ENCODE results near the gene TNKS1BP1. TPM values are rescaled to one million over a fixed set of nuclear protein-coding genes. Genes with fewer than 3 reads are reported as not detected.
A peak's percentile ranks its signal among the peaks of the same experiment; 100 is the strongest.

TNKS1BP1 gene
- total and polyA plus RNA-seq, 4 donors = 28.3 to 67.1 (median 47.0) TPM

- no peak overlapping the region for H3K9ac ChIP-seq (ENCODE audit: low read depth in 1 of 2, low read length in 2 of 2)
- TF ChIP-seq NR2F2 (IDR thresholded peaks at IDR 0.05) = no peak
- no peak for DNase-seq (ENCODE audit: low spot score)
- H3K36me3 ChIP-seq (ENCODE audit: control insufficient read depth in 4 of 4, insufficient read depth in 3 of 4, low read depth in 1 of 4, low read length in 3 of 4) = no peaks in the 10 kb centered on the region
- H3K4me3 ChIP-seq (ENCODE audit: low read depth in 1 of 3, low read length in 3 of 3) = no peak overlapping the region
- H3K27me3 ChIP-seq (ENCODE audit: control insufficient read depth in 4 of 4, insufficient read depth in 4 of 4, low read length in 3 of 4) = no peaks in the 10 kb centered on the region
- no peak overlapping the region for H3K27ac ChIP-seq (ENCODE audit: low read depth in 1 of 2, low read length in 2 of 2)
- H3K9me3 ChIP-seq (ENCODE audit: control insufficient read depth in 4 of 4, low read length in 3 of 4) = no peaks in the 10 kb centered on the region
- WGBS = 95% methylated on average over 3 of the region's 3 CpGs
- peaks cover 0 to 9% (median 2%) of the 10 kb centered on the region in 4 donors for H3K4me1 ChIP-seq (ENCODE audit: control insufficient read depth in 4 of 4, insufficient read depth in 4 of 4, low read length in 3 of 4)
Observed at GRCh38 chr11:57357310-57357709, 32.6 kb upstream of the TNKS1BP1 start.

DNA sequence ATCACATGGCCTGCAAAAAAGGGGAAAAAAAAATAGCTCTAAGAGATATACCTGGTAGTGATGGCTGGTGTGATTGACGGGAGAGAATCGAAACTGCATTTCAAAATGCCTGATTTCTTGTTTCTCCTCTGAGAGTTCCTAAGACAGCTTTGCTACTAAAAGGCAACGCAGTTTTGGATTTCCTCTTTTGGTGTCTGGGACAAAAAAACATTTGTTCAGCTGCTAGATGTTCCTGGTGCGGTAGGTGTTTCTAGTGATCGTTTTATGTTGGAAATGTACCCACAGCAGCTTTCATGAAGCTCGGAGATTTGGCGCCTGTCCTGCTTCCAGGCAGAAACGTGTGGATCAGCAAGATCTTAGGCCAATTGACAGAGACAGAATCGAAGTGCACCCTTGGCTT is 31.5 kb upstream of the TNKS1BP1 start:
- WGBS = 37% methylated on average over 9 of the region's 9 CpGs
- Histone ChIP-seq H3K36me3 (ENCODE audit: control insufficient read depth in 4 of 4, insufficient read depth in 3 of 4, low read depth in 1 of 4, low read length in 3 of 4) (no peaks in the 10 kb centered on the region), H3K27ac (ENCODE audit: low read depth in 1 of 2, low read length in 2 of 2) (peak overlapping the region; percentile 19 to 60), H3K27me3 (ENCODE audit: control insufficient read depth in 4 of 4, insufficient read depth in 4 of 4, low read length in 3 of 4) (no peaks in the 10 kb centered on the region), H3K4me3 (ENCODE audit: low read depth in 1 of 3, low read length in 3 of 3) (peak overlapping the region; percentile 11 to 66 (median 42)), H3K9me3 (ENCODE audit: control insufficient read depth in 4 of 4, low read length in 3 of 4) (peaks cover 0 to 2% (median 0%) of the 10 kb centered on the region in 4 donors), H3K4me1 (ENCODE audit: control insufficient read depth in 4 of 4, insufficient read depth in 4 of 4, low read length in 3 of 4) (peaks cover 0 to 9% (median 2%) of the 10 kb centered on the region in 4 donors), H3K9ac (ENCODE audit: low read depth in 1 of 2, low read length in 2 of 2) (peak overlapping the region in 1 of 2 donors; percentile 65)
- no peak for DNase-seq (ENCODE audit: low spot score)
- peak; percentile 52 for TF ChIP-seq YY1 (IDR thresholded peaks at IDR 0.05)
- TF ChIP-seq JUND (IDR thresholded peaks at IDR 0.05) = no peak

DNA sequence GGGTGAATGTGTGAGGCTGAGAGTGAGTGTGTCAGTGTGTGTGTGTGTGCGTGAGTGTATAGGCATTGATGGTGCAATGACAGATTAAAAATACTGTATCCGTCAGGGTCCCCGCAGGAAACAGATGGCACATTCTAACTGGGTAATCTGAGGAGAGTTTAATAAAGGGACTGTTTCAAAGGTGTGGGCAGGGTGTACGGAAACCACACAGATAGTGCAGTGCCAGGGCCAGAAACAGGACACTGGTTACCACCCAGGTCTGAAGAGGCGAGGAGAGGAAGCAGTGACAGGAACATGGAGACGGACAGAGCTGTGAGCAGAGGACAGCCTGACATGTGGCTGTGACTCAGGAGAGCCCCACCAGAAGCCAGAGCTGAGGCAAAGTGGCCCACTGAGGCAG is 29.9 kb upstream of the TNKS1BP1 start:
- 82% methylated on average over 6 of the region's 6 CpGs for WGBS
- Histone ChIP-seq H3K4me1 (ENCODE audit: control insufficient read depth in 4 of 4, insufficient read depth in 4 of 4, low read length in 3 of 4) (peaks cover 0 to 9% (median 4%) of the 10 kb centered on the region in 4 donors), H3K36me3 (ENCODE audit: control insufficient read depth in 4 of 4, insufficient read depth in 3 of 4, low read depth in 1 of 4, low read length in 3 of 4) (no peaks in the 10 kb centered on the region), H3K27ac (ENCODE audit: low read depth in 1 of 2, low read length in 2 of 2) (no peak overlapping the region), H3K4me3 (ENCODE audit: low read depth in 1 of 3, low read length in 3 of 3) (no peak overlapping the region), H3K9ac (ENCODE audit: low read depth in 1 of 2, low read length in 2 of 2) (no peak overlapping the region), H3K27me3 (ENCODE audit: control insufficient read depth in 4 of 4, insufficient read depth in 4 of 4, low read length in 3 of 4) (no peaks in the 10 kb centered on the region), H3K9me3 (ENCODE audit: control insufficient read depth in 4 of 4, low read length in 3 of 4) (peaks cover 0 to 2% (median 0%) of the 10 kb centered on the region in 4 donors)
- TF ChIP-seq SP1 (IDR thresholded peaks at IDR 0.05) = no peak
- TF ChIP-seq GABPA (IDR thresholded peaks at IDR 0.05 in 1 of 2, conservative IDR thresholded peaks at IDR 0.05 in 1 of 2) = no peak
- no peak for TF ChIP-seq FOXA1 (IDR thresholded peaks at IDR 0.05)
- no peak for TF ChIP-seq YY1 (IDR thresholded peaks at IDR 0.05)
- TF ChIP-seq CTCF (IDR thresholded peaks at IDR 0.05; ENCODE audit: low read depth, low read length, missing input control) = no peak
- no peak for TF ChIP-seq HNF4A (conservative IDR thresholded peaks at IDR 0.05)
- TF ChIP-seq FOXA2 (IDR thresholded peaks at IDR 0.05) = no peak
- no peak for TF ChIP-seq MAX (IDR thresholded peaks at IDR 0.05)
- no peak for TF ChIP-seq TAF1 (conservative IDR thresholded peaks at IDR 0.05)
- TF ChIP-seq, protein P1, sequence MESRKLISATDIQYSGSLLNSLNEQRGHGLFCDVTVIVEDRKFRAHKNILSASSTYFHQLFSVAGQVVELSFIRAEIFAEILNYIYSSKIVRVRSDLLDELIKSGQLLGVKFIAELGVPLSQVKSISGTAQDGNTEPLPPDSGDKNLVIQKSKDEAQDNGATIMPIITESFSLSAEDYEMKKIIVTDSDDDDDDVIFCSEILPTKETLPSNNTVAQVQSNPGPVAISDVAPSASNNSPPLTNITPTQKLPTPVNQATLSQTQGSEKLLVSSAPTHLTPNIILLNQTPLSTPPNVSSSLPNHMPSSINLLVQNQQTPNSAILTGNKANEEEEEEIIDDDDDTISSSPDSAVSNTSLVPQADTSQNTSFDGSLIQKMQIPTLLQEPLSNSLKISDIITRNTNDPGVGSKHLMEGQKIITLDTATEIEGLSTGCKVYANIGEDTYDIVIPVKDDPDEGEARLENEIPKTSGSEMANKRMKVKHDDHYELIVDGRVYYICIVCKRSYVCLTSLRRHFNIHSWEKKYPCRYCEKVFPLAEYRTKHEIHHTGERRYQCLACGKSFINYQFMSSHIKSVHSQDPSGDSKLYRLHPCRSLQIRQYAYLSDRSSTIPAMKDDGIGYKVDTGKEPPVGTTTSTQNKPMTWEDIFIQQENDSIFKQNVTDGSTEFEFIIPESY (IDR thresholded peaks at IDR 0.05) = no peak
- no peak for TF ChIP-seq JUND (IDR thresholded peaks at IDR 0.05)
- no peak for TF ChIP-seq HNF4G (IDR thresholded peaks at IDR 0.05)
- TF ChIP-seq RAD21 (IDR thresholded peaks at IDR 0.05) = no peak
- no peak for TF ChIP-seq NR2F2 (IDR thresholded peaks at IDR 0.05)
- TF ChIP-seq EGR1 (IDR thresholded peaks at IDR 0.05; ENCODE audit: low read depth in 2 of 2) = no peak
- TF ChIP-seq, protein P2, sequence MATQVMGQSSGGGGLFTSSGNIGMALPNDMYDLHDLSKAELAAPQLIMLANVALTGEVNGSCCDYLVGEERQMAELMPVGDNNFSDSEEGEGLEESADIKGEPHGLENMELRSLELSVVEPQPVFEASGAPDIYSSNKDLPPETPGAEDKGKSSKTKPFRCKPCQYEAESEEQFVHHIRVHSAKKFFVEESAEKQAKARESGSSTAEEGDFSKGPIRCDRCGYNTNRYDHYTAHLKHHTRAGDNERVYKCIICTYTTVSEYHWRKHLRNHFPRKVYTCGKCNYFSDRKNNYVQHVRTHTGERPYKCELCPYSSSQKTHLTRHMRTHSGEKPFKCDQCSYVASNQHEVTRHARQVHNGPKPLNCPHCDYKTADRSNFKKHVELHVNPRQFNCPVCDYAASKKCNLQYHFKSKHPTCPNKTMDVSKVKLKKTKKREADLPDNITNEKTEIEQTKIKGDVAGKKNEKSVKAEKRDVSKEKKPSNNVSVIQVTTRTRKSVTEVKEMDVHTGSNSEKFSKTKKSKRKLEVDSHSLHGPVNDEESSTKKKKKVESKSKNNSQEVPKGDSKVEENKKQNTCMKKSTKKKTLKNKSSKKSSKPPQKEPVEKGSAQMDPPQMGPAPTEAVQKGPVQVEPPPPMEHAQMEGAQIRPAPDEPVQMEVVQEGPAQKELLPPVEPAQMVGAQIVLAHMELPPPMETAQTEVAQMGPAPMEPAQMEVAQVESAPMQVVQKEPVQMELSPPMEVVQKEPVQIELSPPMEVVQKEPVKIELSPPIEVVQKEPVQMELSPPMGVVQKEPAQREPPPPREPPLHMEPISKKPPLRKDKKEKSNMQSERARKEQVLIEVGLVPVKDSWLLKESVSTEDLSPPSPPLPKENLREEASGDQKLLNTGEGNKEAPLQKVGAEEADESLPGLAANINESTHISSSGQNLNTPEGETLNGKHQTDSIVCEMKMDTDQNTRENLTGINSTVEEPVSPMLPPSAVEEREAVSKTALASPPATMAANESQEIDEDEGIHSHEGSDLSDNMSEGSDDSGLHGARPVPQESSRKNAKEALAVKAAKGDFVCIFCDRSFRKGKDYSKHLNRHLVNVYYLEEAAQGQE (IDR thresholded peaks at IDR 0.05) = no peak
- no peak for DNase-seq (ENCODE audit: low spot score)

All from liver (tissue), 9 donors.